NCI-H748 (cell line): ENCODE measurements around the gene ADAR.

Source experiments
- DNase-seq: peaks from one replicate; lab custom pipeline; 2025; ENCODE audit not compliant: unreplicated experiment; lab: John Stamatoyannopoulos, UW

The ADAR gene

GRCh38 chr1:154586641-154587040 is 21.3 kb downstream of the ADAR start:
- no peak for DNase-seq

DNA sequence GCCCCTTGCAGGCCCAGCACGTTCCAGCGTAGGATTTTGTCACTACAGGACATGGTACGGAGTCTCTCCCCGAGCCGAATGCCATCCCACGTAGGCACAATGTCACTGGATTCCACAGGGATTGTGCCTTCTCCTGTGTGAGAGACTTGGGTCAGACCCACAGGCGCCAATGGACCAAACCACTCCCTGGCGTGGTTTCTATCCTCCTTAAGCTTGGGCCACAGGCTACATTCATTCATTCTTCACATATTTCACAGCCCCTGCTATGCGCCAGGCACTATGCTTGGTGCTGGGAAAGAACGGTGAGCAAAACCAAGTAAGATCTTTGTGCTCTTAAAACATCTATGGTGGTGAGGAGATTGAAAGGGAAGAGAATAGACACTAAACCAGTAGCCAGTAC is 21.8 kb downstream of the ADAR start:
- no peak for DNase-seq

GRCh38 chr1:154584267-154584994 is 23.6 kb downstream of the ADAR start:
- no peak for DNase-seq

DNA sequence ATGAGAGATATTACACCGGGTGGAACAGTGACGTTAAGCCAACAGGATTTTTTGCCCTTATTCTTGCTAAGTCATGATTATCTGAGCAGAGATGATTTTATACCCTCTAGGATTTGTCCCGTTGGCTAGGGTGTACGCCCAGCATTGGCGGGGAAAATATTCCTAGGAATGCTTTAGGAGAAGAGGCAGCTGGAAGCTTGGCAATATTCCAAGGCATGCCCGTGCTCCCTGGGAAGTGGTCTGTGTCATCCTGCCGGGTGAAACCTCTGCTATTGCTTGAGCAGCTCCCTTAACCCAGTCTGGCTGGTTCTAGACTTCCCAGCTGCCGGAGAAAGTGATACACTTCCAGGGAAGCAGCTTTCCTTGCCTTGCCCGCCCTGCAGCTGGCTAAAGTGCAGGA is 24.2 kb downstream of the ADAR start:
- DNase-seq = no peak

- no peak for DNase-seq
These were observed 25.1 kb downstream of the ADAR start for GRCh38 chr1:154582885-154583284.

- DNase-seq = no peak
These were observed 26.2 kb downstream of the ADAR start for GRCh38 chr1:154581766-154582165.

GRCh38 chr1:154579374-154579773 is 28.6 kb downstream of the ADAR start:
- no peak for DNase-seq

DNA sequence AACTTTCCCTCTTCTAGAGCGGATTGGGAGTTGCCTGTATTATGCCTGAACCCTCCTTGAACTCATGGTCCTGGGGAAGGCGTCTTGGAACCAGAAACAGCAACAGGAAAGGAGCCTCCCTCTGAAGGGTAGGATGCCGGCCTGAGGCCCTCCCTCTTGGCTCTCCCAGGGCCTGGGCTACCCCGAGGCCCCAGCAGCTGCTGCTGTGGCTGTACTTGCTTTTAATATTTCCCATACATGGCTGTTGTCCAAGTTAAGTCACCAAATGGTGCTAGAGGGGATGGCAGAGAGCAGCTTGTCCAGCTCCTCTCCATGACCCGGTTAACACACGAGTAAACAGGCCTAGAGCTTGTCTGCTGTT is 29.9 kb downstream of the ADAR start:
- no peak for DNase-seq

DNA sequence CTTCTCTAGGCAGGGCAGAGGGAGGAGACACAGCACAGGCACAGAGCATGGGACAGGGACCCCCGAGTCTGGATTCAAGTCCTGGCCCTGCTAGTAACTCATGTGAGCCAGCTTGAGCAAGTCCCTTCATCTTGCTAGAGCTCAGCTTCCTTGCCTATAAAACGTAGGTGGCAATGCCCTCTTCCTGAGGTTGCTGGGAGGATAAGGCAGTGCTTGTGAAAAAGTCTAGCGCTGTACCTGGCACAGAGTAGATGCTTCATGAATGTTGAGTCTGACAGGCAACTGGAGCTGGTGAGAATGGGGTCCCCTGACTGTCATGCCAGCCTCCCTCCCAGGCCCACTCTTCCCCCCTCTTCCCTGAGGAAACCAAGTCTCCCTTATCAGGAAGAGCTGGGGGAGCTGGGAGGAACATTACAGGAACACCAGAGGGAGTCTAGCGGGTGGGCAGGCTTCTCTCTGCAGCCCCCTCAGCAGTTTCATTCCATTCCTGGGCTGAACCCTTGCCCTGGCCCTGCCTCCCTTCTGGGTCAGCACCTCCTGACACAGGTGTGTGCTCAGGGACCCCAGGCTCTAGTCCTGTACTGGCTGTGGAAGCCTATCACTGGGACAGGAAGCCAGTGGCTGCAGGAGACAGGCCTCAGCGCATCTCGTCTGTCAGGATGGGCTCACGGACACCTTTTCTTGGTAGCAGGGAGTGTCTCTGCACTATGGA is 30.5 kb downstream of the ADAR start:
- DNase-seq = no peak

DNA sequence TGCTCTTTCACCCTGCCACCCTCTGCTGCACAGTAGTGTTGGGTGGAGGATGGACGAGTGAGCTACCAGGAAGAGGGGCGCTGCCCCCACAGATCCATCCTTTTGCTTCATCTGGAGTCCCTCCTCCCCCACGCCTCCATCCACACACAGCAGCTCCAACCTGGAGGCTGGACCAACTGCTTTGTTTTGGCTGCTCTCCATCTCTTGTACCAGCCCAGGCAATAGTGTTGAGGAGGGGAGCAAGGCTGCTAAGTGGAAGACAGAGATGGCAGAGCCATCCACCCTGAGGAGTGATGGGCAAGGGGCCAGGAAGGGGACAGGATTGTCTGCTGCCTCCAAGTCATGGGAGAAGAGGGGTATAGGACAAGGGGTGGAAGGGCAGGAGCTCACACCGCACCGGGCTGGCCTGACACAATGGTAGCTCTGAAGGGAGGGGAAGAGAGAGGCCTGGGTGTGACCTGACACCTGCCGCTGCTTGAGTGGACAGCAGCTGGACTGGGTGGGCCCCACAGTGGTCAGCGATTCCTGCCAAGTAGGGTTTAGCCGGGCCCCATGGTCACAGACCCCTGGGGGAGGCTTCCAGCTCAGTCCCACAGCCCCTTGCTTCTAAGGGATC is 31.9 kb downstream of the ADAR start:
- no peak for DNase-seq

DNA sequence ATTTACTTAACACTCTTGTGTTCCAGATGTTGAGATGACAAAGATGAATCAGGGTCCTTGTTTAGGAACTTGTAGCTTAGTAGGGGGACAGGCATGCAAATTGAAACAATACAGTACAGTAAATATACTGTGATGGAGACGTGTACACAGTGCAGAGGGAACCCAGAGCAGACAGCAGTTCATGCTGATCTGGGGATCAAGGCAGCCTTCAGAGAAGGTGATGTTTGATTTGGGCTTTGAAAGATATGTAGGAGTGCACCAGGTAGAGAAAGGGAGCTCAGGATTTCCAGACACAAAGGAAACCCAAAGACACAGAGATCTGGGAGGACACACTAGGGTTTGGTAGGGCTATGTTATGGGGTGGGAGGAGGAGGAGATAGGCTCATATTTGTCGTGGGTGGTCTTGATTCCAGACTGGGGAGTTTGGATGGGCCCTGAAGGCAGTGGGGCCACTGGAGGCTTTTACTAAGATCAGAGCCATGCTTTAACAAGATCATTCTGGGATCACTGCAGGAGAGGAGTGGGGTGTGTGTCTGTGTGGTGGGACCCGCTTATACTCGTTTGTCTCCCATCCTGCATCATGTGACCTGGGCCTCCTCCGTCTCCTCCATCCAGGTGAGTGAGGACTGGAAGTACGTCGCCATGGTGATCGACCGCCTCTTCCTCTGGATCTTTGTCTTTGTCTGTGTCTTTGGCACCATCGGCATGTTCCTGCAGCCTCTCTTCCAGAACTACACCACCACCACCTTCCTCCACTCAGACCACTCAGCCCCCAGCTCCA is 32.6 kb downstream of the ADAR start:
- DNase-seq = no peak

GRCh38 chr1:154574716-154575115 is 33.3 kb downstream of the ADAR start:
- DNase-seq = peak; percentile 14

GRCh38 chr1:154573168-154573510 is 34.8 kb downstream of the ADAR start:
- DNase-seq = no peak

DNA sequence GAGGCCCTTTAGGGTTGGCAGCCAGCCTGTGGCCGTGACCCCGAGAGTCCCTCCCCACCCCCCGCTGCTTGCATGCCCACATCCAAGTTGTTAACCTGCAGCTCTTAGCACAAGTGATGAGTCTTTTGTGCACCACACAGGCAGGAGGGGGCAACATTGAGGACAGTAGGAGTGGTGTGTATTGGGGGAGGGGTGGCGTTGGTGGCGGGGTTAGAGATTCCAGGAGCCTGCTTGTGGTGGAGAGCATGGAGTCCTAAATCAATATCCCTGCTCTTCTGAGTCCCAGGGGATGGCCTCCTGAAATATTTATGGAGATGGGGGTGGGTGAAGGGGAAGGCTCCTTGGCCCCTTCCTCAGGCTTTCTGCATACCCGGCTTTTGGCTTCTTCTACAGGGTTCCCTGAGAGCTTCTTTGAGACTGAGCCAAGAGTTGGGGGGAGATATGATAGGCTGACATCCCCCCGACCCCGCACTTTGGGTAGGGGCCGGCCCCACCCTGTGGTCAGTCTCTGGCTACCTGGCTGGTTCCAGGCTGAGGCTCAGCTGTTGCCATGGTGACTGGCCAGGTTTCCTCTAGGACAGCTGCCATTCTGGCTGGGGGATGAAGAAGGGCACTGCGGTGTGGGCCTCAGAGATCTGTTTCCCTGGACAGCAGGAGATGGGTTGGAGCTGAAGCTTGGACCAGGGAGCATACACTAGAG is 35.4 kb downstream of the ADAR start:
- no peak for DNase-seq

DNA sequence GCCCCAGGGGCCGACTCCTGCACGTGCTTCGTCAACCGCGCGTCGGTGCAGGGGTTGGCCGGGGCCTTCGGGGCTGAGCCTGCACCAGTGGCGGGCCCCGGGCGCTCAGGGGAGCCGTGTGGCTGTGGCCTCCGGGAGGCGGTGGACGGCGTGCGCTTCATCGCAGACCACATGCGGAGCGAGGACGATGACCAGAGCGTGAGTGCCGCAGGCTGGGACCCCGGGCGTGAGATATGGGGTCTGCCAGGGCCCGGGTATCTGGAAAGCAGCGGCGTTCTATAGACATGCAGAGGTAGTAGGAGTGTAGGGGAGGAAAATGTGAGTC is 36.1 kb downstream of the ADAR start:
- no peak for DNase-seq

DNA sequence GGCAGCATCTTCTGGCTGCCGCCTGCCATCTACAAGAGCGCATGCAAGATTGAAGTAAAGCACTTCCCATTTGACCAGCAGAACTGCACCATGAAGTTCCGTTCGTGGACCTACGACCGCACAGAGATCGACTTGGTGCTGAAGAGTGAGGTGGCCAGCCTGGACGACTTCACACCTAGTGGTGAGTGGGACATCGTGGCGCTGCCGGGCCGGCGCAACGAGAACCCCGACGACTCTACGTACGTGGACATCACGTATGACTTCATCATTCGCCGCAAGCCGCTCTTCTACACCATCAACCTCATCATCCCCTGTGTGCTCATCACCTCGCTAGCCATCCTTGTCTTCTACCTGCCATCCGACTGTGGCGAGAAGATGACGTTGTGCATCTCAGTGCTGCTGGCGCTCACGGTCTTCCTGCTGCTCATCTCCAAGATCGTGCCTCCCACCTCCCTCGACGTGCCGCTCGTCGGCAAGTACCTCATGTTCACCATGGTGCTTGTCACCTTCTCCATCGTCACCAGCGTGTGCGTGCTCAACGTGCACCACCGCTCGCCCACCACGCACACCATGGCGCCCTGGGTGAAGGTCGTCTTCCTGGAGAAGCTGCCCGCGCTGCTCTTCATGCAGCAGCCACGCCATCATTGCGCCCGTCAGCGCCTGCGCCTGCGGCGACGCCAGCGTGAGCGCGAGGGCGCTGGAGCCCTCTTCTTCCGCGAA is 36.6 kb downstream of the ADAR start:
- DNase-seq = no peak

GRCh38 chr1:154568157-154568815 is 39.7 kb downstream of the ADAR start:
- no peak for DNase-seq

GRCh38 chr1:154567386-154568156 is 40.4 kb downstream of the ADAR start, which contains the start of gene CHRNB2:
CHRNB2 (plus strand) TSS chr1:154567778; CDS start chr1:154568045, 267 bp downstream.
- peak; percentile 82 for DNase-seq

GRCh38 chr1:154565876-154566275 is 42.1 kb downstream of the ADAR start:
- no peak for DNase-seq
